Fibroblast of lung (primary cell): Measurements from ENCODE around the gene PTDSS2.

ENCODE experiments used
- CTCF ChIP-seq, 2 donors: IDR thresholded peaks in 1 of 2; conservative IDR thresholded peaks in 1 of 2; 1 replicate in 1 of 2; 2 replicates in 1 of 2; pipeline ENCODE4 v1.5.1; 2011 to 2012; ENCODE audit warnings: low read length in 2 of 2, control low read depth in 1 of 2, inconsistent platforms in 1 of 2, low read depth in 1 of 2, mild to moderate bottlenecking in 1 of 2
- EZH2 ChIP-seq: IDR thresholded peaks from 2 replicates; pipeline ENCODE4 v1.5.1; 2012; ENCODE audit warnings: low read length, control low read depth, mild to moderate bottlenecking; ENCODE audit errors: missing control alignments

GRCh38 chr11:504994-505344 lies 54.9 kb downstream of the PTDSS2 start:
- TF ChIP-seq EZH2 (no peak), CTCF (conservative IDR thresholded peaks at IDR 0.05 in 1 of 2, IDR thresholded peaks at IDR 0.05 in 1 of 2; ENCODE audit: low read depth in 1 of 2, low read length in 2 of 2) (no peak)
